Measurements from ENCODE around the gene PATZ1. TPM values are rescaled to one million over a fixed set of nuclear protein-coding genes. Genes with fewer than 3 reads are reported as not detected.
"Not testable (repeated sequence)": the region's sequence is repeated elsewhere in the genome, so short reads cannot be mapped to it uniquely, and the experiment has no call there.

The PATZ1 gene
- total RNA-seq, result 10 to 100 TPM; 35.3 to 36.3 TPM

GRCh38 chr22:31346255-31346732 lies at the start of gene PATZ1:
Gene PATZ1, minus strand, starts transcription at chr22:31346346. Its CDS starts 744 bp downstream, at chr22:31345602.
- H3K4me3 Mint-ChIP-seq, result peak within 1 kb of the TSS; percentile 96

GRCh38 chr22:31394326-31394725 lies 48.2 kb upstream of the PATZ1 start:
- no peaks in the 10 kb centered on the region for H3K27me3 Mint-ChIP-seq
- no peak overlapping the region for H3K27ac Mint-ChIP-seq
- H3K4me3 Mint-ChIP-seq, result no peak overlapping the region
- no peak for DNase-seq
- no peaks in the 10 kb centered on the region for H3K36me3 Mint-ChIP-seq
- H3K4me1 Mint-ChIP-seq, result peaks cover 2% of the 10 kb centered on the region
- H3K9me3 Mint-ChIP-seq, result no peaks in the 10 kb centered on the region

More at GRCh38 chr22:31346255-31346732, at the start of gene PATZ1:
- no peaks in the 10 kb centered on the region for H3K9me3 Mint-ChIP-seq
- H3K27me3 Mint-ChIP-seq, result no peaks in the 10 kb centered on the region
- peaks cover 30% of the 10 kb centered on the region for H3K4me1 Mint-ChIP-seq
- H3K27ac Mint-ChIP-seq, result peak within 1 kb of the TSS; percentile 95
- H3K36me3 Mint-ChIP-seq, result peaks cover 44% of the 10 kb centered on the region
- DNase-seq, result peak; percentile 77

GRCh38 chr22:31393893-31394292 lies 47.7 kb upstream of the PATZ1 start:
- DNase-seq, result no peak
- Mint-ChIP-seq H3K4me3 (no peak overlapping the region), H3K9me3 (no peaks in the 10 kb centered on the region)

GRCh38 chr22:31378651-31379050 lies 32.5 kb upstream of the PATZ1 start:
- H3K27me3 Mint-ChIP-seq, H3K4me3 Mint-ChIP-seq, H3K4me1 Mint-ChIP-seq, DNase-seq, H3K9me3 Mint-ChIP-seq, H3K27ac Mint-ChIP-seq, H3K36me3 Mint-ChIP-seq: not testable (repeated sequence)

More at GRCh38 chr22:31393893-31394292, 47.7 kb upstream of the PATZ1 start:
- Mint-ChIP-seq H3K27me3 (no peaks in the 10 kb centered on the region), H3K36me3 (no peaks in the 10 kb centered on the region), H3K4me1 (peaks cover 1% of the 10 kb centered on the region), H3K27ac (no peak overlapping the region)

GRCh38 chr22:31378123-31378522 lies 32.0 kb upstream of the PATZ1 start:
- no peaks in the 10 kb centered on the region for H3K27me3 Mint-ChIP-seq
- DNase-seq, result no peak
- H3K4me3 Mint-ChIP-seq, result no peak overlapping the region
- no peak overlapping the region for H3K27ac Mint-ChIP-seq
- no peaks in the 10 kb centered on the region for H3K9me3 Mint-ChIP-seq
- H3K36me3 Mint-ChIP-seq, result no peaks in the 10 kb centered on the region
- peaks cover 2% of the 10 kb centered on the region for H3K4me1 Mint-ChIP-seq

GRCh38 chr22:31377612-31378011 lies 31.5 kb upstream of the PATZ1 start:
- Mint-ChIP-seq H3K9me3 (no peaks in the 10 kb centered on the region), H3K4me3 (no peak overlapping the region), H3K36me3 (no peaks in the 10 kb centered on the region), H3K4me1 (peaks cover 2% of the 10 kb centered on the region), H3K27ac (no peak overlapping the region), H3K27me3 (no peaks in the 10 kb centered on the region)
- no peak for DNase-seq

GRCh38 chr22:31367426-31367825 lies 21.3 kb upstream of the PATZ1 start:
- Mint-ChIP-seq H3K4me1 (peaks cover 5% of the 10 kb centered on the region), H3K27ac (no peak overlapping the region), H3K27me3 (no peaks in the 10 kb centered on the region), H3K36me3 (no peaks in the 10 kb centered on the region), H3K4me3 (no peak overlapping the region), H3K9me3 (no peaks in the 10 kb centered on the region)
- no peak for DNase-seq

- no peaks in the 10 kb centered on the region for H3K36me3 Mint-ChIP-seq
- H3K4me1 Mint-ChIP-seq, result peaks cover 5% of the 10 kb centered on the region
- H3K27ac Mint-ChIP-seq, result no peak overlapping the region
- no peak overlapping the region for H3K4me3 Mint-ChIP-seq
- no peaks in the 10 kb centered on the region for H3K27me3 Mint-ChIP-seq
- DNase-seq, result no peak
- no peaks in the 10 kb centered on the region for H3K9me3 Mint-ChIP-seq
Measured at GRCh38 chr22:31363885-31364465, 17.8 kb upstream of the PATZ1 start.

- Mint-ChIP-seq H3K4me3 (no peak overlapping the region), H3K9me3 (no peaks in the 10 kb centered on the region), H3K27ac (no peak overlapping the region), H3K36me3 (no peaks in the 10 kb centered on the region), H3K4me1 (no peaks in the 10 kb centered on the region), H3K27me3 (no peaks in the 10 kb centered on the region)
- no peak for DNase-seq
Measured at GRCh38 chr22:31361743-31362142, 15.6 kb upstream of the PATZ1 start.

GRCh38 chr22:31360029-31360428 lies 13.9 kb upstream of the PATZ1 start:
- Mint-ChIP-seq H3K27me3 (peaks cover 3% of the 10 kb centered on the region), H3K4me1 (no peaks in the 10 kb centered on the region), H3K36me3 (no peaks in the 10 kb centered on the region), H3K4me3 (no peak overlapping the region), H3K9me3 (no peaks in the 10 kb centered on the region), H3K27ac (no peak overlapping the region)
- no peak for DNase-seq

- H3K4me1 Mint-ChIP-seq, result no peaks in the 10 kb centered on the region
- H3K27me3 Mint-ChIP-seq, result peaks cover 3% of the 10 kb centered on the region
- H3K27ac Mint-ChIP-seq, result no peak overlapping the region
- no peak overlapping the region for H3K4me3 Mint-ChIP-seq
- no peaks in the 10 kb centered on the region for H3K9me3 Mint-ChIP-seq
- DNase-seq, result no peak
- no peaks in the 10 kb centered on the region for H3K36me3 Mint-ChIP-seq
Measured at GRCh38 chr22:31354515-31354914, 8.4 kb upstream of the PATZ1 start.

GRCh38 chr22:31350410-31350863 lies 4.3 kb upstream of the PATZ1 start:
- DNase-seq, result no peak
- Mint-ChIP-seq H3K27me3 (no peaks in the 10 kb centered on the region), H3K4me3 (no peak overlapping the region)

GRCh38 chr22:31349960-31350359 lies 3.8 kb upstream of the PATZ1 start:
- peaks cover 10% of the 10 kb centered on the region for H3K36me3 Mint-ChIP-seq
- H3K9me3 Mint-ChIP-seq, result no peaks in the 10 kb centered on the region
- no peak overlapping the region for H3K4me3 Mint-ChIP-seq
- H3K4me1 Mint-ChIP-seq, result peaks cover 5% of the 10 kb centered on the region
- H3K27ac Mint-ChIP-seq, result no peak overlapping the region
- H3K27me3 Mint-ChIP-seq, result no peaks in the 10 kb centered on the region
- DNase-seq, result no peak

More at GRCh38 chr22:31350410-31350863, 4.3 kb upstream of the PATZ1 start:
- no peak overlapping the region for H3K27ac Mint-ChIP-seq
- peaks cover 5% of the 10 kb centered on the region for H3K4me1 Mint-ChIP-seq
- H3K9me3 Mint-ChIP-seq, result no peaks in the 10 kb centered on the region
- peaks cover 6% of the 10 kb centered on the region for H3K36me3 Mint-ChIP-seq

GRCh38 chr22:31348766-31349165 lies 2.6 kb upstream of the PATZ1 start:
- Mint-ChIP-seq H3K36me3 (peaks cover 22% of the 10 kb centered on the region), H3K27me3 (no peaks in the 10 kb centered on the region), H3K4me3 (no peak overlapping the region), H3K9me3 (no peaks in the 10 kb centered on the region), H3K27ac (no peak overlapping the region), H3K4me1 (peaks cover 7% of the 10 kb centered on the region)
- no peak for DNase-seq

- Mint-ChIP-seq H3K4me3 (peak overlapping the region; percentile 86), H3K27ac (peak overlapping the region; percentile 91), H3K36me3 (peaks cover 30% of the 10 kb centered on the region), H3K4me1 (peaks cover 14% of the 10 kb centered on the region)
- DNase-seq, H3K9me3 Mint-ChIP-seq, H3K27me3 Mint-ChIP-seq: not testable (repeated sequence)
Measured at GRCh38 chr22:31348009-31348337, 1.8 kb upstream of the PATZ1 start.

GRCh38 chr22:31347251-31348008 lies 1.3 kb upstream of the PATZ1 start:
- H3K27me3 Mint-ChIP-seq, result no peaks in the 10 kb centered on the region
- H3K9me3 Mint-ChIP-seq, result no peaks in the 10 kb centered on the region
- peak overlapping the region; percentile 86 for H3K4me3 Mint-ChIP-seq
- DNase-seq, result peak; percentile 80
- peaks cover 36% of the 10 kb centered on the region for H3K36me3 Mint-ChIP-seq
- H3K27ac Mint-ChIP-seq, result peak overlapping the region; percentile 91
- H3K4me1 Mint-ChIP-seq, result peaks cover 19% of the 10 kb centered on the region
